Astrocyte (in vitro differentiated cells and primary cell): Measurements from ENCODE around the gene DHRS7B. TPM values are rescaled to one million over a fixed set of nuclear protein-coding genes. Genes with fewer than 3 reads are reported as not detected.
"Not testable (repeated sequence)": the region's sequence is repeated elsewhere in the genome, so short reads cannot be mapped to it uniquely, and the experiment has no call there.

ENCODE experiments used
- DNase-seq: peaks from one replicate; pipeline ENCODE4 v3.0.0-alpha.2; 2010; ENCODE audit warnings: low read depth
- FAIRE-seq: peaks from 2 replicates; lab custom pipeline; 2011; peaks lifted over from hg19 to GRCh38; lab: Jason Lieb, UNC
- H2AFZ ChIP-seq: 2 replicates; pipeline ENCODE4 v1.6.0; 2012; ENCODE audit warnings: low read depth, low read length, inconsistent platforms
- H3K27ac ChIP-seq: 2 replicates; pipeline ENCODE4 v1.5.1; 2011; ENCODE audit warnings: low read depth, low read length, inconsistent platforms
- H3K27me3 ChIP-seq: 2 replicates; pipeline ENCODE4 v1.6.0; 2011; ENCODE audit warnings: low read length, inconsistent platforms; ENCODE audit not compliant: insufficient read depth
- H3K36me3 ChIP-seq: 2 replicates; pipeline ENCODE4 v1.5.1; 2011; ENCODE audit warnings: low read length, inconsistent platforms; ENCODE audit not compliant: insufficient read depth
- H3K4me1 ChIP-seq: 2 replicates; pipeline ENCODE4 v1.5.1; 2011; ENCODE audit warnings: low read length, inconsistent platforms; ENCODE audit not compliant: insufficient read depth
- H3K4me2 ChIP-seq: 2 replicates; pipeline ENCODE4 v1.6.0; 2012; ENCODE audit warnings: low read length, inconsistent platforms
- H3K4me3 ChIP-seq: 2 replicates; pipeline ENCODE4 v1.5.1; 2011; ENCODE audit warnings: low read depth, mild to moderate bottlenecking, low read length, inconsistent platforms; ENCODE audit not compliant: insufficient read depth
- H3K79me2 ChIP-seq: 2 replicates; pipeline ENCODE4 v1.6.0; 2012; ENCODE audit warnings: mild to moderate bottlenecking, low read length, inconsistent platforms; ENCODE audit not compliant: insufficient read depth
- H3K9ac ChIP-seq: 2 replicates; pipeline ENCODE4 v1.6.0; 2012; ENCODE audit warnings: mild to moderate bottlenecking, low read length, inconsistent platforms
- H3K9me3 ChIP-seq: 2 replicates; pipeline ENCODE4 v1.5.1; 2012; ENCODE audit warnings: low read depth, mild to moderate bottlenecking, low read length, inconsistent platforms; ENCODE audit not compliant: insufficient read depth
- H4K20me1 ChIP-seq: 2 replicates; pipeline ENCODE4 v1.6.0; 2012; ENCODE audit warnings: low read length, inconsistent platforms; ENCODE audit not compliant: insufficient read depth
- H3K27ac Mint-ChIP-seq: one replicate; pipeline ENCODE4 v1.8.0; 2021; ENCODE audit warnings: mild to moderate bottlenecking, mixed read lengths; ENCODE audit not compliant: unreplicated experiment
- H3K27me3 Mint-ChIP-seq: one replicate; pipeline ENCODE4 v1.8.0; 2021; ENCODE audit warnings: low read depth, mixed read lengths; ENCODE audit not compliant: unreplicated experiment
- H3K36me3 Mint-ChIP-seq: one replicate; pipeline ENCODE4 v1.8.0; 2021; ENCODE audit warnings: low read depth, mixed read lengths; ENCODE audit not compliant: unreplicated experiment
- H3K4me1 Mint-ChIP-seq: one replicate; pipeline ENCODE4 v1.8.0; 2021; ENCODE audit warnings: low read depth, mixed read lengths; ENCODE audit not compliant: unreplicated experiment
- H3K4me3 Mint-ChIP-seq: one replicate; pipeline ENCODE4 v1.8.0; 2021; ENCODE audit warnings: mild to moderate bottlenecking, moderate library complexity, mixed read lengths; ENCODE audit not compliant: unreplicated experiment
- H3K9me3 Mint-ChIP-seq: one replicate; pipeline ENCODE4 v1.8.0; 2021; ENCODE audit warnings: mild to moderate bottlenecking, mixed read lengths; ENCODE audit not compliant: unreplicated experiment
- CTCF ChIP-seq: IDR thresholded peaks from 2 replicates; pipeline ENCODE4 v1.5.1; 2011; ENCODE audit warnings: low read depth, mild to moderate bottlenecking, inconsistent platforms, low read length, moderate library complexity; ENCODE audit not compliant: insufficient read depth
- EZH2 ChIP-seq: IDR thresholded peaks from 2 replicates; pipeline ENCODE4 v1.6.1; 2012; ENCODE audit warnings: mild to moderate bottlenecking, low read length, inconsistent platforms; ENCODE audit not compliant: insufficient read depth
- total RNA-seq: library from RNA; stranded (reverse); gene quantifications from 2 replicates; pipeline ENCODE4 v1.2.1, GENCODE V29; 2021

The DHRS7B gene
- total RNA-seq, 1 donor from 2014 or later, result 15.5 TPM

GRCh38 chr17:21143695-21144094 lies 16.9 kb downstream of the DHRS7B start:
- Histone ChIP-seq H3K9me3 (no peaks in the 10 kb centered on the region), H3K79me2 (no peaks in the 10 kb centered on the region), H3K4me2 (no peak overlapping the region), H3K4me3 (no peak overlapping the region), H3K27ac (no peak overlapping the region), H3K9ac (no peak overlapping the region), H2AFZ (no peak overlapping the region), H3K27me3 (no peaks in the 10 kb centered on the region), H4K20me1 (no peaks in the 10 kb centered on the region), H3K36me3 (no peaks in the 10 kb centered on the region), H3K4me1 (no peaks in the 10 kb centered on the region)
- Mint-ChIP-seq H3K4me1 (no peaks in the 10 kb centered on the region), H3K4me3 (no peak overlapping the region), H3K27ac (no peak overlapping the region), H3K36me3 (peaks cover 9% of the 10 kb centered on the region), H3K9me3 (no peaks in the 10 kb centered on the region), H3K27me3 (no peaks in the 10 kb centered on the region)
- DNase-seq, result no peak
- FAIRE-seq, result no peak
- TF ChIP-seq CTCF (no peak), EZH2 (no peak)

- H3K4me2 ChIP-seq, H2AFZ ChIP-seq, H3K4me3 Mint-ChIP-seq, H3K79me2 ChIP-seq, H3K27ac ChIP-seq, H3K27me3 Mint-ChIP-seq, H3K9me3 Mint-ChIP-seq, H3K4me1 Mint-ChIP-seq, FAIRE-seq, H3K27me3 ChIP-seq, H4K20me1 ChIP-seq, H3K4me1 ChIP-seq, H3K4me3 ChIP-seq, DNase-seq, H3K9me3 ChIP-seq, H3K9ac ChIP-seq, H3K36me3 ChIP-seq, H3K27ac Mint-ChIP-seq: not testable (repeated sequence)
- peaks cover 11% of the 10 kb centered on the region for H3K36me3 Mint-ChIP-seq
Measured at GRCh38 chr17:21144299-21144698, 17.5 kb downstream of the DHRS7B start.

- no peaks in the 10 kb centered on the region for H3K4me1 Mint-ChIP-seq
- H3K4me3 Mint-ChIP-seq, result no peak overlapping the region
- no peak overlapping the region for H3K4me3 ChIP-seq
- H3K4me2 ChIP-seq, result no peak overlapping the region
- no peaks in the 10 kb centered on the region for H3K36me3 ChIP-seq
- H3K36me3 Mint-ChIP-seq, result peaks cover 11% of the 10 kb centered on the region
- H3K9me3 ChIP-seq, result no peaks in the 10 kb centered on the region
- no peak overlapping the region for H3K27ac ChIP-seq
- DNase-seq, result no peak
- H3K27me3 ChIP-seq, result no peaks in the 10 kb centered on the region
- no peaks in the 10 kb centered on the region for H3K4me1 ChIP-seq
- no peak overlapping the region for H3K9ac ChIP-seq
- no peak overlapping the region for H3K27ac Mint-ChIP-seq
- no peak overlapping the region for H2AFZ ChIP-seq
- TF ChIP-seq CTCF (no peak), EZH2 (no peak)
- no peaks in the 10 kb centered on the region for H3K9me3 Mint-ChIP-seq
- no peaks in the 10 kb centered on the region for H3K27me3 Mint-ChIP-seq
- FAIRE-seq, result no peak
- no peaks in the 10 kb centered on the region for H3K79me2 ChIP-seq
- H4K20me1 ChIP-seq, result no peaks in the 10 kb centered on the region
Measured at GRCh38 chr17:21146362-21147015, 19.7 kb downstream of the DHRS7B start.
